Measurements from ENCODE around the gene AK5. TPM values are rescaled to one million over a fixed set of nuclear protein-coding genes. Genes with fewer than 3 reads are reported as not detected.

AK5 gene
- total RNA-seq, 1 donor from 2014 or later: 6.9 TPM

DNA sequence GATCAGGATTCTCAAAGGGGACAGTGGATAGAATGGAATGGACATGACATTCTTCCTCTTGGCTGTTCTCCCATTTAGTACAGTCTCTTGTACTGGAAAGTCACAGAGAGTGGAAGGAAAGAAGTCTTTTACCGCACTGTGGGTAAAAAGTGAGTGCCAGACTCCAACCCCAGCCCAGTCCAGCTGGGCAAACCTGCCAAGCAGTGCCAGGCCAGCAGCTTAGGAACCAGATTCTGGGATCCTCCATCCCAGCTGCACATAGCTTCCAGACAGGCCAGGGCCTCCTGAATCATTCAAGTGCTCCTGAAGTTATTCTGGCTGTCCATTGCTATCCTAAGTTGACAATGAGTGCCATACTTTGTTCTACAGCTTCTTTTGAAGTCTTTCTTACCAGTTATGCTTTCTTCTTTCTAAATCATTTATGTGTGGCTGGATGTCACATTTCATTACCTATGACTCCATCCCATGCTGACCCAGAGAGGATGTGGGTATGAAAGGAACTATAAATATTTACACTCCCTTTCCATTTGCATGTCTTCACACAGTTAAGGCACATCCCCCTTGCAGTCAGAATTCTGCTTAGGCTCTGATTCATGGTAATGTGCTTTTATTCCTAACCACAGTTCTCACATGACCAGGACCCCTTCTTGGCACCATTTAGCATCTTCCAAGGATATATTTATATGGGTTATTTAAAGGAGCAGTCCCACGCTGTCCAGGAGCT lies 88.9 kb downstream of the AK5 start:
- Histone ChIP-seq H3K9me3 (no peaks in the 10 kb centered on the region), H3K27me3 (no peaks in the 10 kb centered on the region), H3K4me3 (no peak overlapping the region), H3K27ac (no peak overlapping the region), H3K4me1 (no peaks in the 10 kb centered on the region), H3K36me3 (no peaks in the 10 kb centered on the region)
- DNase-seq (ENCODE audit: extremely low spot score in 2 of 2): no peak
- TF ChIP-seq POLR2AphosphoS5 (IDR thresholded peaks at IDR 0.05; ENCODE audit: insufficient read depth in 1 of 2, low read depth in 1 of 2): no peak
- TF ChIP-seq, protein P1, sequence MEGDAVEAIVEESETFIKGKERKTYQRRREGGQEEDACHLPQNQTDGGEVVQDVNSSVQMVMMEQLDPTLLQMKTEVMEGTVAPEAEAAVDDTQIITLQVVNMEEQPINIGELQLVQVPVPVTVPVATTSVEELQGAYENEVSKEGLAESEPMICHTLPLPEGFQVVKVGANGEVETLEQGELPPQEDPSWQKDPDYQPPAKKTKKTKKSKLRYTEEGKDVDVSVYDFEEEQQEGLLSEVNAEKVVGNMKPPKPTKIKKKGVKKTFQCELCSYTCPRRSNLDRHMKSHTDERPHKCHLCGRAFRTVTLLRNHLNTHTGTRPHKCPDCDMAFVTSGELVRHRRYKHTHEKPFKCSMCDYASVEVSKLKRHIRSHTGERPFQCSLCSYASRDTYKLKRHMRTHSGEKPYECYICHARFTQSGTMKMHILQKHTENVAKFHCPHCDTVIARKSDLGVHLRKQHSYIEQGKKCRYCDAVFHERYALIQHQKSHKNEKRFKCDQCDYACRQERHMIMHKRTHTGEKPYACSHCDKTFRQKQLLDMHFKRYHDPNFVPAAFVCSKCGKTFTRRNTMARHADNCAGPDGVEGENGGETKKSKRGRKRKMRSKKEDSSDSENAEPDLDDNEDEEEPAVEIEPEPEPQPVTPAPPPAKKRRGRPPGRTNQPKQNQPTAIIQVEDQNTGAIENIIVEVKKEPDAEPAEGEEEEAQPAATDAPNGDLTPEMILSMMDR (IDR thresholded peaks at IDR 0.05): no peak
- TF ChIP-seq POLR2A (IDR thresholded peaks at IDR 0.05): no peak
- intact Hi-C loops (cut with DNase I): no loop called here

DNA sequence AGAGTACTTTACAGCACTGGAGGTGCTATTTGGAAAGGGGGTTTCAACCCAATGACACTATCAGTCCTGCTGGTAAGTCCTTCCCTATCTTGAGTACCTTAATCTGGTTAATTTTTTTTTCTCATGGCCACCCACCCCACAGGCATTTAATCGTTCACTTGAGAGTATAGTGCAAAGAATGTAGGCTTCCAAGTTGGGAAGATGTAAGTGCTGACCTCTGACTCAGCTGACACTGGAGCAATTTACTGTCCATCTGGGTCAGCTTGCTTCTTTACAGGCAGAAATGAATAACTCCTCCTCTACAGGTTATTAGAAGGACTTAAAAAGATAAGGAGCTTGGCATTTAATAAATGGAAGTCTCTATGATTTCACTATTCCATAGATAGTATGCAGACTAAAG lies 89.6 kb downstream of the AK5 start:
- Histone ChIP-seq H3K27ac (no peak overlapping the region), H3K9me3 (no peaks in the 10 kb centered on the region), H3K36me3 (no peaks in the 10 kb centered on the region), H3K4me3 (no peak overlapping the region), H3K27me3 (no peaks in the 10 kb centered on the region), H3K4me1 (no peaks in the 10 kb centered on the region)
- DNase-seq (ENCODE audit: extremely low spot score in 2 of 2): no peak
- intact Hi-C loops (cut with DNase I): no loop called here
- no peak for TF ChIP-seq POLR2A (IDR thresholded peaks at IDR 0.05)
- TF ChIP-seq, protein P1 (IDR thresholded peaks at IDR 0.05): no peak
- TF ChIP-seq POLR2AphosphoS5 (IDR thresholded peaks at IDR 0.05; ENCODE audit: insufficient read depth in 1 of 2, low read depth in 1 of 2): no peak

DNA sequence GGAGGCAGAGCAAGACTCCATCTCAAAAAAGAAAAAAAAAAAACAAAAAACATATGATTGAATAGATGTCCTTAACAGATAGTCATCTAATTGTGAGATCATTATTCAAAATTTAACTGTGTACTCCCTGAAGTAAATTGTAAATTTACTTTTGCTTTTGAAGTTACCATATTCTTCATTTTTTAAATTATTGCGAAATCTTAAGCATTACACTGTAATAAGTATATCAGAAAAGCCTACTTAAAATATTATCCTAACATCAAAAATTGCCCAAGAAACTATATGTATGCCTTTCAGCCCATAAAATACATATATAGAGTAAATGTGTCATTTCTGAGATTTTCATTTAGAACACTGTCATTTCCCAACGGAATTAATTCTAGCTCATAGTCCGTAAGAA lies 91.9 kb downstream of the AK5 start:
- intact Hi-C loops (cut with DNase I): no loop called here
- TF ChIP-seq, protein P1 (IDR thresholded peaks at IDR 0.05): no peak
- no peaks in the 10 kb centered on the region for H3K36me3 ChIP-seq

DNA sequence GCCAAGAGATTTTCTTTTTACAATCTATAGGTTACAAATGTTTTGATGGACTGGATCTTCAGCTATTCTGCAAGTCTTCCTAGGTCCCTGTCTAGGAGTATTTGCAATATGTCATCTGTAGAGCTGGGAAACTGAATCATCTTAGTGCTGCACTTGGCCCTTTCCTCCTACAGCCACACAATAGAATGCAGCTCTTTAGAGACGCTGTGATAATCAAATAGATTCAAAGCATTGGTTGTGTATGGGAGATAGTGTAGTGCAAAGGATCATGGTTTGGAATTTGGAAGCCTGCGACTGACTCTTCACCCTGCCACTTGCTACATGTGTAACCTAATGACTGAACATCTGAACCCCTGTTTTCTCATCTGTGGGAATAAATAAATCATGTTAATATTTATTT lies 93.7 kb downstream of the AK5 start:
- TF ChIP-seq POLR2AphosphoS5 (IDR thresholded peaks at IDR 0.05; ENCODE audit: insufficient read depth in 1 of 2, low read depth in 1 of 2) (no peak), POLR2A (IDR thresholded peaks at IDR 0.05) (no peak)
- TF ChIP-seq, protein P1 (IDR thresholded peaks at IDR 0.05): no peak
- no peak for DNase-seq (ENCODE audit: extremely low spot score in 2 of 2)
- Histone ChIP-seq H3K9me3 (no peaks in the 10 kb centered on the region), H3K4me3 (no peak overlapping the region), H3K27me3 (no peaks in the 10 kb centered on the region), H3K4me1 (no peaks in the 10 kb centered on the region), H3K27ac (no peak overlapping the region), H3K36me3 (no peaks in the 10 kb centered on the region)
- intact Hi-C loops (cut with DNase I): no loop called here

More for the DNA sequence above, 91.9 kb downstream of the AK5 start:
- H3K4me3 ChIP-seq: no peak overlapping the region
- no peaks in the 10 kb centered on the region for H3K27me3 ChIP-seq
- no peak for DNase-seq (ENCODE audit: extremely low spot score in 2 of 2)
- no peaks in the 10 kb centered on the region for H3K4me1 ChIP-seq
- no peak overlapping the region for H3K27ac ChIP-seq
- H3K9me3 ChIP-seq: no peaks in the 10 kb centered on the region

DNA sequence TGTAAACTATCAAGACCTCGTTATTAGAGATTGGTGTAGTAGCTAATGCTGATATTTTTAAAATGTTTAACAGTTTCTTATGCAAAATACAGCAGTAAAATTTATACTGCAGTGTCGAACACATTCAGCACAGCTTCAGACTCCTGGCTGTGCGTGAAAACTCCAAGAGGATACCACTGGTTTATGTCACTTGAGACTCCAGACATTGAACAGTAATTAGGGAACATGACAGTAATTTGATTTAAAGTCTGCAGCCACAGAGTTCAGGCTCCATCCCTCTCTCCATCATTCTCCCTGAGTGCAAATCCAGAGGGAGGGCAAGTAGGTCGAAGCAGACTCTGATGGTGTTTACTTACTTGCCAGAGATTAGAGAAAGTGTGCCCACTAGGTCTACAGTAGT lies 94.2 kb downstream of the AK5 start:
- no peak for TF ChIP-seq POLR2A (IDR thresholded peaks at IDR 0.05)
- TF ChIP-seq, protein P1 (IDR thresholded peaks at IDR 0.05): no peak
- no peak for TF ChIP-seq POLR2AphosphoS5 (IDR thresholded peaks at IDR 0.05; ENCODE audit: insufficient read depth in 1 of 2, low read depth in 1 of 2)
- no peaks in the 10 kb centered on the region for H3K36me3 ChIP-seq
- no peak for DNase-seq (ENCODE audit: extremely low spot score in 2 of 2)
- no peaks in the 10 kb centered on the region for H3K27me3 ChIP-seq
- no peak overlapping the region for H3K4me3 ChIP-seq
- intact Hi-C loops (cut with DNase I): no loop called here
- no peaks in the 10 kb centered on the region for H3K9me3 ChIP-seq
- no peak overlapping the region for H3K27ac ChIP-seq
- H3K4me1 ChIP-seq: no peaks in the 10 kb centered on the region

Data from vagina (tissue), 2 donors.